Neural progenitor cell (in vitro differentiated cells): ENCODE data around the gene PEX5L. TPM values are rescaled to one million over a fixed set of nuclear protein-coding genes. Genes with fewer than 3 reads are reported as not detected.

Experiments used
- DNase-seq: peaks from one replicate; pipeline ENCODE4 v3.0.0-alpha.2; 2016; ENCODE audit warnings: low spot score
- H2AFZ ChIP-seq: fragments of 200-600 bp; sonication (generic); replicated peaks from 2 replicates; pipeline ENCODE4 v1.6.1; 2016; ENCODE audit warnings: antibody characterized with exemption
- H3F3A ChIP-seq: fragments of 200-600 bp; sonication (generic); 2 replicates; pipeline ENCODE4 v1.6.1; 2016; ENCODE audit warnings: antibody characterized with exemption, low read depth
- H3K27ac ChIP-seq: fragments of 200-600 bp; sonication (generic); 2 replicates; pipeline ENCODE4 v1.5.1; 2016; ENCODE audit warnings: mild to moderate bottlenecking
- H3K27me3 ChIP-seq: fragments of 200-600 bp; sonication (generic); 2 replicates; pipeline ENCODE4 v1.6.1; 2016; ENCODE audit warnings: mild to moderate bottlenecking, moderate library complexity
- H3K36me3 ChIP-seq: fragments of 200-600 bp; sonication (generic); 2 replicates; pipeline ENCODE4 v1.5.1; 2016
- H3K4me1 ChIP-seq: fragments of 200-600 bp; sonication (generic); 2 replicates; pipeline ENCODE4 v1.6.1; 2016; ENCODE audit warnings: mixed run types
- H3K4me2 ChIP-seq: fragments of 200-600 bp; sonication (generic); 2 replicates; pipeline ENCODE4 v1.6.1; 2016
- H3K4me3 ChIP-seq: fragments of 200-600 bp; sonication (generic); 2 replicates; pipeline ENCODE4 v1.5.1; 2016
- H3K79me2 ChIP-seq: fragments of 200-600 bp; sonication (generic); 2 replicates; pipeline ENCODE4 v1.6.1; 2016; ENCODE audit warnings: low read depth
- H3K9ac ChIP-seq: fragments of 200-600 bp; sonication (generic); 2 replicates; pipeline ENCODE4 v1.6.1; 2016
- H3K9me3 ChIP-seq: fragments of 200-600 bp; sonication (generic); 2 replicates; pipeline ENCODE4 v1.5.1; 2016; ENCODE audit warnings: low read depth
- H4K20me1 ChIP-seq: fragments of 200-600 bp; sonication (generic); 2 replicates; pipeline ENCODE4 v1.6.1; 2016; ENCODE audit warnings: low read depth
- H3K27ac Mint-ChIP-seq: 3 replicates; pipeline ENCODE4 v1.8.0; 2021; ENCODE audit warnings: mixed read lengths
- H3K27me3 Mint-ChIP-seq: 2 replicates; pipeline ENCODE4 v1.8.0; 2022; ENCODE audit warnings: low read depth, mild to moderate bottlenecking, inconsistent platforms, moderate library complexity, mixed read lengths; ENCODE audit not compliant: insufficient read depth
- H3K36me3 Mint-ChIP-seq: 3 replicates; pipeline ENCODE4 v1.8.0; 2021; ENCODE audit warnings: mixed read lengths
- H3K4me1 Mint-ChIP-seq: 3 replicates; pipeline ENCODE4 v1.8.0; 2021; ENCODE audit warnings: mixed read lengths
- H3K4me3 Mint-ChIP-seq: 3 replicates; pipeline ENCODE4 v1.8.0; 2021; ENCODE audit warnings: mild to moderate bottlenecking, moderate library complexity, mixed read lengths
- H3K9me3 Mint-ChIP-seq: 3 replicates; pipeline ENCODE4 v1.8.0; 2020; ENCODE audit warnings: mixed read lengths
- CTCF ChIP-seq: fragments of 200-600 bp; sonication (generic); IDR thresholded peaks from 2 replicates; pipeline ENCODE4 v1.5.1; 2017; ENCODE audit warnings: antibody characterized with exemption, mild to moderate bottlenecking
- EZH2 ChIP-seq: fragments of 200-600 bp; sonication (generic); IDR thresholded peaks from 2 replicates; pipeline ENCODE4 v1.6.1; 2017; ENCODE audit warnings: antibody characterized with exemption, mild to moderate bottlenecking, moderate library complexity
- EZH2phosphoT487 ChIP-seq: fragments of 200-600 bp; sonication (generic); IDR thresholded peaks from 2 replicates; pipeline ENCODE4 v1.6.1; 2017; ENCODE audit warnings: antibody characterized with exemption
- total RNA-seq: library from RNA; depleted of rRNA; stranded (reverse); fragments of >200 nt; gene quantifications from 2 replicates; pipeline ENCODE4 v1.2.3, GENCODE V29; 2015; ENCODE audit warnings: low replicate concordance

PEX5L gene
- total RNA-seq, 1 donor from 2014 or later, result 0.90 TPM

DNA sequence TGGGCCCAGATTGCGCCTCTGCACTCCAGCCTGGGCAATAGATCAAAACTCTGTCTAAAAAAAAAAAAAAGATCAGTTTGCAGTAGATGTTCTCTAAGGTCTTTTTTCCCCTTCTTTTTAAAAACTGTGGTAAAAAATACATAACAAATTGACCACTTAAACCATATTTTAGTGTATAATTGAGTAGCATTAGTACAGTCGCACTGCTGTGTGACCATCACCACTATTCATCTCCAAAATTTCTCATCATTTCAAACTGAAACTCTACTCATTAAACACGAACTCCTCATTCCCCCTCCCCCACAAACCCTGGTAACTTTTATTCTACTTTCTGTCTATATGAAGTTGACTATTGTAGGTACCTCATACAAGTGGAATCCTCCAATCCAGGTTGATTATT, 160.3 kb downstream of the PEX5L start:
- Mint-ChIP-seq H3K27ac (no peak overlapping the region), H3K4me3 (no peak overlapping the region), H3K4me1 (peaks cover 14% of the 10 kb centered on the region), H3K27me3 (peaks cover 3% of the 10 kb centered on the region), H3K36me3 (no peaks in the 10 kb centered on the region), H3K9me3 (no peaks in the 10 kb centered on the region)
- no peak for TF ChIP-seq EZH2
- no peak for TF ChIP-seq EZH2phosphoT487
- TF ChIP-seq CTCF, result no peak
- Histone ChIP-seq H3K27ac (no peak overlapping the region), H3K27me3 (no peaks in the 10 kb centered on the region), H3K36me3 (no peaks in the 10 kb centered on the region), H3F3A (peaks cover 21% of the 10 kb centered on the region), H3K4me1 (peaks cover 31% of the 10 kb centered on the region), H3K4me3 (no peak overlapping the region), H3K4me2 (no peak overlapping the region), H3K9ac (no peak overlapping the region), H4K20me1 (no peaks in the 10 kb centered on the region), H2AFZ (no peak overlapping the region), H3K9me3 (no peaks in the 10 kb centered on the region), H3K79me2 (no peaks in the 10 kb centered on the region)
- DNase-seq, result no peak

GRCh38 chr3:179872842-179873241, 163.9 kb downstream of the PEX5L start:
- H3K36me3 Mint-ChIP-seq, result no peaks in the 10 kb centered on the region
- peaks cover 8% of the 10 kb centered on the region for H3F3A ChIP-seq
- no peak overlapping the region for H3K27ac ChIP-seq
- H3K4me3 ChIP-seq, result no peak overlapping the region
- peaks cover 6% of the 10 kb centered on the region for H3K4me1 Mint-ChIP-seq
- DNase-seq, result peak; percentile 35
- H3K9me3 ChIP-seq, result no peaks in the 10 kb centered on the region
- H2AFZ ChIP-seq, result no peak overlapping the region
- H3K9me3 Mint-ChIP-seq, result no peaks in the 10 kb centered on the region
- H3K27me3 ChIP-seq, result no peaks in the 10 kb centered on the region
- H3K4me3 Mint-ChIP-seq, result no peak overlapping the region
- no peaks in the 10 kb centered on the region for H3K79me2 ChIP-seq
- TF ChIP-seq CTCF, result peak; percentile 49
- no peak for TF ChIP-seq EZH2
- TF ChIP-seq EZH2phosphoT487, result no peak
- peaks cover 16% of the 10 kb centered on the region for H3K4me1 ChIP-seq
- no peaks in the 10 kb centered on the region for H3K27me3 Mint-ChIP-seq
- H3K27ac Mint-ChIP-seq, result no peak overlapping the region
- no peaks in the 10 kb centered on the region for H4K20me1 ChIP-seq
- no peak overlapping the region for H3K4me2 ChIP-seq
- H3K9ac ChIP-seq, result no peak overlapping the region
- H3K36me3 ChIP-seq, result no peaks in the 10 kb centered on the region

GRCh38 chr3:179871782-179872181, 165.0 kb downstream of the PEX5L start:
- H3F3A ChIP-seq, result peaks cover 8% of the 10 kb centered on the region
- Mint-ChIP-seq H3K36me3 (no peaks in the 10 kb centered on the region), H3K9me3 (no peaks in the 10 kb centered on the region), H3K4me1 (peaks cover 6% of the 10 kb centered on the region), H3K4me3 (no peak overlapping the region), H3K27ac (no peak overlapping the region), H3K27me3 (no peaks in the 10 kb centered on the region)
- no peaks in the 10 kb centered on the region for H3K27me3 ChIP-seq
- no peak overlapping the region for H3K9ac ChIP-seq
- TF ChIP-seq EZH2phosphoT487 (no peak), EZH2 (no peak), CTCF (no peak)
- peak; percentile 25 for DNase-seq
- no peaks in the 10 kb centered on the region for H3K9me3 ChIP-seq
- no peaks in the 10 kb centered on the region for H3K36me3 ChIP-seq
- peak overlapping the region; percentile 84 for H3K27ac ChIP-seq
- H3K4me1 ChIP-seq, result peaks cover 25% of the 10 kb centered on the region
- no peaks in the 10 kb centered on the region for H3K79me2 ChIP-seq
- H4K20me1 ChIP-seq, result no peaks in the 10 kb centered on the region
- peak overlapping the region; percentile 99 for H2AFZ ChIP-seq
- H3K4me3 ChIP-seq, result no peak overlapping the region
- peak overlapping the region; percentile 24 for H3K4me2 ChIP-seq

DNA sequence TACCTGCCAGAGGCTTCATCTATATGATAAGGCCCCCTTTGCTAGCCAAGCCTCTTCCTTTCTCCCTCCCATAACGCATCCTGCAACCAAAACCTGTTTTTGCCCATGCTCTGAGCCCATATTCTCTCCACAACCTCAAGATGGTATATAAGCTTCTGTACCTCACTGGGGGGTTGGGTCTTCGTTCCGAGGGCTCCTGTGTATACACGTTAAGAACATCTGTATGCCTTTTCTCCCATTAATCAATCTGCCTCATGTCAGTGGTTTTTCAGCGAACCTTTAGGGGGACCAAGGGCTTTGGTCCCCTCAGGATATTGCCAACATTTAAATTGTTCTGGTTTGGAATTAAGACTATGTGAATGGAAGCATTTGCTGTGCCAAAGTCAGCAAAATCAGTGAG, 168.0 kb downstream of the PEX5L start:
- no peak overlapping the region for H3K27ac Mint-ChIP-seq
- peaks cover 8% of the 10 kb centered on the region for H3K4me1 Mint-ChIP-seq
- Histone ChIP-seq H3K9me3 (no peaks in the 10 kb centered on the region), H3F3A (peaks cover 8% of the 10 kb centered on the region), H3K79me2 (no peaks in the 10 kb centered on the region), H3K9ac (no peak overlapping the region), H3K4me1 (peaks cover 33% of the 10 kb centered on the region), H3K36me3 (no peaks in the 10 kb centered on the region), H4K20me1 (no peaks in the 10 kb centered on the region), H3K4me3 (no peak overlapping the region), H3K27me3 (no peaks in the 10 kb centered on the region), H3K4me2 (no peak overlapping the region), H3K27ac (no peak overlapping the region), H2AFZ (no peak overlapping the region)
- no peaks in the 10 kb centered on the region for H3K27me3 Mint-ChIP-seq
- H3K36me3 Mint-ChIP-seq, result no peaks in the 10 kb centered on the region
- no peak for DNase-seq
- no peaks in the 10 kb centered on the region for H3K9me3 Mint-ChIP-seq
- H3K4me3 Mint-ChIP-seq, result no peak overlapping the region
- no peak for TF ChIP-seq EZH2
- no peak for TF ChIP-seq CTCF
- TF ChIP-seq EZH2phosphoT487, result no peak
